ENCODE results near the gene ANKRD33B.

Gene ANKRD33B

DNA sequence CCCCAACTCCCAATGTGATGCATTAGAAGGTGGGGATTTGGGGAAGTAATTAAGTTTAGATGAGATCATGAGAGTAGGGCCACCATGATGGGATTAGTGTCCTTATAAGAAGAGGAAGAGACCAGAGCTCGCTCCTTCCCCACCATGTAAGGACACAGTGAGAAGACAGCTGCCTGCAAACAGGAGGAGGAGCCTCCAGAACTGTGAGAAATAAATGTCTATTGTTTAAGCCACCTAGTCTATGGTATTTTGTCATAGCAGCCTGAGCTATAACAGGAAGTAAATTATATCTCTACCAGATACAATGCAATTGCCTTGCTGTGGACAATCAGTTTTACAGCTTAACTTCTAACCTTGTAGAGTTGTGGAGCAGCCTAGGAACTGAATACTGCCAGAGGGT lies 58.0 kb downstream of the ANKRD33B start:
- Histone ChIP-seq H3K9me3 (ENCODE audit: insufficient read depth, low read length, severe bottlenecking) (no peaks in the 10 kb centered on the region), H3K36me3 (ENCODE audit: insufficient read depth, low read length) (peaks cover 75% of the 10 kb centered on the region), H3K4me3 (ENCODE audit: low read depth in 1 of 2, low read length in 2 of 2) (no peak overlapping the region), H3K27me3 (ENCODE audit: insufficient read depth, low read length, poor library complexity) (no peaks in the 10 kb centered on the region), H3K27ac (ENCODE audit: low read length) (peak overlapping the region; percentile 18), H3K4me1 (ENCODE audit: insufficient read depth, low read length) (peaks cover 33% of the 10 kb centered on the region), H4K20me1 (ENCODE audit: insufficient read depth, low read length) (peaks cover 16% of the 10 kb centered on the region; the same call in 1 of the 2 replicates), H2AFZ (ENCODE audit: low read depth, low read length) (no peak overlapping the region), H3K79me2 (ENCODE audit: insufficient read depth, low read length) (peaks cover 55% of the 10 kb centered on the region), H3K4me2 (ENCODE audit: insufficient read depth, low read length) (no peak overlapping the region), H3K9ac (ENCODE audit: low read depth, low read length) (no peak overlapping the region)
- peak; percentile 40; the same call in 1 of the 3 replicates for ATAC-seq (ENCODE audit: insufficient read depth, low read depth)
- TF ChIP-seq EZH2 (IDR thresholded peaks at IDR 0.05; ENCODE audit: borderline replicate concordance, low read depth, low read length, severe bottlenecking) = no peak
- no peak for TF ChIP-seq CTCF (IDR thresholded peaks at IDR 0.05; ENCODE audit: borderline replicate concordance, extremely low read depth, low read length, poor library complexity, severe bottlenecking)
- no peak for DNase-seq

- no peak overlapping the region for H2AFZ ChIP-seq (ENCODE audit: low read depth, low read length)
- no peak overlapping the region for H3K4me2 ChIP-seq (ENCODE audit: insufficient read depth, low read length)
- TF ChIP-seq CTCF (IDR thresholded peaks at IDR 0.05; ENCODE audit: borderline replicate concordance, extremely low read depth, low read length, poor library complexity, severe bottlenecking) = no peak
- TF ChIP-seq EZH2 (IDR thresholded peaks at IDR 0.05; ENCODE audit: borderline replicate concordance, low read depth, low read length, severe bottlenecking) = no peak
- no peak for ATAC-seq (ENCODE audit: insufficient read depth, low read depth)
- H3K79me2 ChIP-seq (ENCODE audit: insufficient read depth, low read length) = peaks cover 50% of the 10 kb centered on the region
- H3K9ac ChIP-seq (ENCODE audit: low read depth, low read length) = no peak overlapping the region
- DNase-seq = no peak
- peaks cover 70% of the 10 kb centered on the region for H3K36me3 ChIP-seq (ENCODE audit: insufficient read depth, low read length)
- no peak overlapping the region for H3K4me3 ChIP-seq (ENCODE audit: low read depth in 1 of 2, low read length in 2 of 2)
- peak overlapping the region; percentile 25; the same call in 1 of the 2 replicates for H3K27ac ChIP-seq (ENCODE audit: low read length)
- H3K27me3 ChIP-seq (ENCODE audit: insufficient read depth, low read length, poor library complexity) = no peaks in the 10 kb centered on the region
- H4K20me1 ChIP-seq (ENCODE audit: insufficient read depth, low read length) = peaks cover 7% of the 10 kb centered on the region; the same call in 1 of the 2 replicates
- H3K4me1 ChIP-seq (ENCODE audit: insufficient read depth, low read length) = peaks cover 43% of the 10 kb centered on the region
- H3K9me3 ChIP-seq (ENCODE audit: insufficient read depth, low read length, severe bottlenecking) = no peaks in the 10 kb centered on the region
These were observed 58.9 kb downstream of the ANKRD33B start for GRCh38 chr5:10622810-10623209.

- Histone ChIP-seq H3K36me3 (ENCODE audit: insufficient read depth, low read length) (peaks cover 64% of the 10 kb centered on the region), H3K27ac (ENCODE audit: low read length) (peak overlapping the region; percentile 25)
These were observed 59.5 kb downstream of the ANKRD33B start for GRCh38 chr5:10623305-10623910.

More at GRCh38 chr5:10623305-10623910, 59.5 kb downstream of the ANKRD33B start:
- peaks cover 4% of the 10 kb centered on the region; the same call in 1 of the 2 replicates for H4K20me1 ChIP-seq (ENCODE audit: insufficient read depth, low read length)
- no peak for ATAC-seq (ENCODE audit: insufficient read depth, low read depth)
- peaks cover 50% of the 10 kb centered on the region for H3K79me2 ChIP-seq (ENCODE audit: insufficient read depth, low read length)
- no peak overlapping the region for H2AFZ ChIP-seq (ENCODE audit: low read depth, low read length)
- no peaks in the 10 kb centered on the region for H3K27me3 ChIP-seq (ENCODE audit: insufficient read depth, low read length, poor library complexity)
- no peak for DNase-seq
- no peaks in the 10 kb centered on the region for H3K9me3 ChIP-seq (ENCODE audit: insufficient read depth, low read length, severe bottlenecking)
- peaks cover 49% of the 10 kb centered on the region for H3K4me1 ChIP-seq (ENCODE audit: insufficient read depth, low read length)
- no peak overlapping the region for H3K4me2 ChIP-seq (ENCODE audit: insufficient read depth, low read length)
- no peak overlapping the region for H3K4me3 ChIP-seq (ENCODE audit: low read depth in 1 of 2, low read length in 2 of 2)
- TF ChIP-seq CTCF (IDR thresholded peaks at IDR 0.05; ENCODE audit: borderline replicate concordance, extremely low read depth, low read length, poor library complexity, severe bottlenecking) = no peak
- no peak overlapping the region for H3K9ac ChIP-seq (ENCODE audit: low read depth, low read length)

Data from DND-41 (cell line).